Activated CD4-positive, alpha-beta T cell treated with anti-CD3 and anti-CD28 coated beads, Interleukin-2, Interleukin-4, amounts not matched to agents 100 ng/mL and 50 ng/mL, durations not matched to agents 16 hours and 8 hours (primary cell): ENCODE measurements around the gene SF3A2.
A peak's percentile ranks its signal among the peaks of the same experiment; 100 is the strongest.
"Not testable (repeated sequence)": the region's sequence is repeated elsewhere in the genome, so short reads cannot be mapped to it uniquely, and the experiment has no call there.

Experiments
- DNase-seq: peaks from one replicate; pipeline ENCODE4 v3.0.0-alpha.2; 2020; ENCODE audit warnings: low spot score

SF3A2 gene

GRCh38 chr19:2236314-2237050 is at the start of gene SF3A2, which contains the start of gene PLEKHJ1:
SF3A2 (plus strand) TSS chr19:2236824; CDS start chr19:2243419, 6,595 bp downstream.
PLEKHJ1 (minus strand) TSS chr19:2236329; CDS start chr19:2236248, 81 bp downstream.
- DNase-seq = peak; percentile 97

- no peak for DNase-seq
Measured at GRCh38 chr19:2187159-2187558, 49.5 kb upstream of the SF3A2 start.

GRCh38 chr19:2188708-2189385 is 47.8 kb upstream of the SF3A2 start:
- DNase-seq = no peak

- no peak for DNase-seq
Measured at GRCh38 chr19:2189880-2190279, 46.7 kb upstream of the SF3A2 start.

GRCh38 chr19:2190848-2191455 is 45.7 kb upstream of the SF3A2 start:
- no peak for DNase-seq

- no peak for DNase-seq
Measured at GRCh38 chr19:2191456-2192310, 44.9 kb upstream of the SF3A2 start.

- DNase-seq = no peak
Measured at GRCh38 chr19:2192862-2193261, 43.8 kb upstream of the SF3A2 start.

GRCh38 chr19:2193807-2194206 is 42.8 kb upstream of the SF3A2 start:
- no peak for DNase-seq

- DNase-seq = no peak
Measured at GRCh38 chr19:2194513-2195078, 42.0 kb upstream of the SF3A2 start.

- no peak for DNase-seq
Measured at GRCh38 chr19:2195361-2195760, 41.3 kb upstream of the SF3A2 start.

- DNase-seq = no peak
Measured at GRCh38 chr19:2195914-2196313, 40.7 kb upstream of the SF3A2 start.

- no peak for DNase-seq
Measured at GRCh38 chr19:2197270-2197669, 39.4 kb upstream of the SF3A2 start.

GRCh38 chr19:2198317-2198716 is 38.3 kb upstream of the SF3A2 start:
- DNase-seq = no peak

- no peak for DNase-seq
Measured at GRCh38 chr19:2199215-2199614, 37.4 kb upstream of the SF3A2 start.

- DNase-seq = no peak
Measured at GRCh38 chr19:2199861-2200623, 36.6 kb upstream of the SF3A2 start.

- DNase-seq = not testable (repeated sequence)
Measured at GRCh38 chr19:2200624-2201294, 35.9 kb upstream of the SF3A2 start.

- no peak for DNase-seq
Measured at GRCh38 chr19:2201473-2202148, 35.0 kb upstream of the SF3A2 start.

GRCh38 chr19:2202366-2202765 is 34.3 kb upstream of the SF3A2 start:
- no peak for DNase-seq

- no peak for DNase-seq
Measured at GRCh38 chr19:2207008-2207407, 29.6 kb upstream of the SF3A2 start.
